NCI-H2196 (cell line): ENCODE results near the gene FCAR.
"Not testable (repeated sequence)": the region's sequence is repeated elsewhere in the genome, so short reads cannot be mapped to it uniquely, and the experiment has no call there.

Source experiments
- DNase-seq: peaks from one replicate; lab custom pipeline; 2025; ENCODE audit not compliant: unreplicated experiment; lab: John Stamatoyannopoulos, UW

Gene FCAR

GRCh38 chr19:54893406-54893805 is 19.4 kb downstream of the FCAR start:
- no peak for DNase-seq

GRCh38 chr19:54894106-54894505 is 20.1 kb downstream of the FCAR start:
- DNase-seq, result not testable (repeated sequence)

GRCh38 chr19:54896036-54896435 is 22.0 kb downstream of the FCAR start:
- DNase-seq, result no peak

- DNase-seq, result not testable (repeated sequence)
Observed at GRCh38 chr19:54898685-54899084, 24.6 kb downstream of the FCAR start.

GRCh38 chr19:54899646-54900045 is 25.6 kb downstream of the FCAR start:
- not testable (repeated sequence) for DNase-seq

GRCh38 chr19:54901153-54901552 is 27.1 kb downstream of the FCAR start:
- DNase-seq, result not testable (repeated sequence)

GRCh38 chr19:54902061-54902460 is 28.0 kb downstream of the FCAR start:
- DNase-seq, result no peak

- DNase-seq, result no peak
Observed at GRCh38 chr19:54903303-54903702, 29.3 kb downstream of the FCAR start.

- not testable (repeated sequence) for DNase-seq
Observed at GRCh38 chr19:54904261-54904660, 30.2 kb downstream of the FCAR start.

GRCh38 chr19:54905421-54905802 is 31.4 kb downstream of the FCAR start:
- no peak for DNase-seq

- no peak for DNase-seq
Observed at GRCh38 chr19:54905803-54906511, 31.9 kb downstream of the FCAR start, which contains the start of gene NCR1. TSS of gene NCR1 (plus strand) at chr19:54906148. CDS start at chr19:54906188, 40 bp downstream.

GRCh38 chr19:54906819-54907218 is 32.8 kb downstream of the FCAR start:
- no peak for DNase-seq

GRCh38 chr19:54907899-54908298 is 33.9 kb downstream of the FCAR start:
- not testable (repeated sequence) for DNase-seq

GRCh38 chr19:54916822-54917221 is 42.8 kb downstream of the FCAR start:
- no peak for DNase-seq

- DNase-seq, result no peak
Observed at GRCh38 chr19:54918499-54918898, 44.5 kb downstream of the FCAR start.

GRCh38 chr19:54919646-54920563 is 45.9 kb downstream of the FCAR start:
- DNase-seq, result not testable (repeated sequence)

- no peak for DNase-seq
Observed at GRCh38 chr19:54921082-54921481, 47.0 kb downstream of the FCAR start.

- no peak for DNase-seq
Observed at GRCh38 chr19:54923276-54923675, 49.2 kb downstream of the FCAR start.

GRCh38 chr19:54928299-54928698 is 54.3 kb downstream of the FCAR start:
- DNase-seq, result no peak

GRCh38 chr19:54937926-54938325 is 63.9 kb downstream of the FCAR start:
- DNase-seq, result no peak

GRCh38 chr19:54938906-54939305 is 64.9 kb downstream of the FCAR start:
- no peak for DNase-seq

- not testable (repeated sequence) for DNase-seq
Observed at GRCh38 chr19:54939538-54939937, 65.5 kb downstream of the FCAR start.
